ENCODE data around the gene PRELID1.

- no peak for TF ChIP-seq POLR2AphosphoS5 (IDR thresholded peaks at IDR 0.05; ENCODE audit: low read depth, low read length)
- no peak for TF ChIP-seq CTCF (IDR thresholded peaks at IDR 0.05)
- TF ChIP-seq TCF7L2 (IDR thresholded peaks at IDR 0.05; ENCODE audit: low read depth, low read length): no peak
- TF ChIP-seq REST (IDR thresholded peaks at IDR 0.05; ENCODE audit: insufficient read depth in 1 of 2, low read depth in 2 of 2, low read length in 1 of 2): no peak
Measured at GRCh38 chr5:177297922-177298321, 5.7 kb upstream of the PRELID1 start.

Data from Panc1 (cell line).